RPMI8226 (cell line): ENCODE data around the gene CMIP.

Source experiments
- DNase-seq: peaks from one replicate; pipeline ENCODE4 v3.0.0-alpha.2; 2015

Gene CMIP

GRCh38 chr16:81539759-81540472, 95.3 kb downstream of the CMIP start:
- no peak for DNase-seq

DNA sequence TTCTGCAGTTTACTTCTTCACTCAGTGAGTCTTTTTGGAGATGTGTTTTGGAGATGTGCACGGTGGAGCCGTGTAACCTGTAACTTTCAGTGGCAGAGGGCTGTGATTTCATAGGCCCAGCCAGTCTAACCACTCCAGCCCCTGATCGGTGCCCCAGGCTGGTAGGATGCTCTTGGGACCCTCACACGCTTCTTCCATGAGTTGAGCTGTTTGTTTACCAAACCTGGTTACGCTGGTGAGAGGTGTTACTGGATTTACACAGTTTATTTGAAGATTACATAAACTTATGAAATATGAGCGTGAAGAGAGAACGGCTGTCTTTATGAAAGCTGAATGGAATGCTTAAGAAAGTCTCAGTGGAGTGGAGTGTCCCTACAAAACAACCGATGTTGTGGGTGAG, 96.7 kb downstream of the CMIP start:
- no peak for DNase-seq

DNA sequence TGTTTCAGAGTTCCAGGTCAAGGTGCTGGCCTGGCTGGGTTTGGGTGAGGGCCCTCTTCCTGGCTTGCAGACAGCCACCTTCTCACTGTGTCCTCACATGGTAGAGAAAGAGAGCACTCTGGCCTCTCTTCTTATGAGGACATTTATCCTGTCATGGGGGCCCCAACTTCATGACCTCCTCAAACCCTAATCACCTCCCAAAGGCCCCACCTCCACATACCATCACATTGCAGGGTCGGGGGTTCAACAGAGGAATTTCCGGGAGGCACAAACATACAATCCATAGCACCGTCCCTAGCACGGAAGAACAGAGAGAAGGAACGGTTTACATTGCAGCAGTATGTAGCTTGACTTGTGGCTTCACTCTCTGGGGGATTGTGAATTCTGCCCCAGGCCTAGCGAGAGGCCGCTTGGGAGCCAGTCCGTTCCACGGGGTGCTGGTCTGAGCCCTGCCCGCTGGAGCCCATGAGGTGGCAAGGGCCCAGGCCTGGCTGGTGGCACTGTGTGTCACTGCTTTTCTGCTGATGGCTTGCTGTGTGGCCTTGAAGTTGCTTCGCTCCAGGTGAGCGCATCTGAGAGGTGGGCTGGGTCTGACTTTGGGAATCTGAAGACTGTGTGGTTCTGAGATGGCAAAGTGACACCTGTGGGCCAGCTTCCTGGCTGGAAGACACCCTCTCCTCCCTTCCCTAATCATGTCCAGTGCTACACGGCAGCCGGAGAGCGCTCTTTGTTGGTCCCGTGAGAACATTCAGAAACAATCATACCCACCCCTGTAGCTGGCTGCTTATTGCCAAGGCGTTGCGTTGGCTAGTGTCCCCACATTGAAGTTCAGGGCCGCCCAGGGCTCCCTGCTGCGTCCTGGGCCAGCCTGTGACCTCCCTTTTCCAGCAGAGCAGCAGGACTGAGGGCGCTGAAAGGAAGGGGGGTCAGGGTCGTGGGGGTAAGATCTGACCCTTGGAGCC, 98.3 kb downstream of the CMIP start:
- no peak for DNase-seq

GRCh38 chr16:81543571-81543970, 99.0 kb downstream of the CMIP start:
- no peak for DNase-seq

DNA sequence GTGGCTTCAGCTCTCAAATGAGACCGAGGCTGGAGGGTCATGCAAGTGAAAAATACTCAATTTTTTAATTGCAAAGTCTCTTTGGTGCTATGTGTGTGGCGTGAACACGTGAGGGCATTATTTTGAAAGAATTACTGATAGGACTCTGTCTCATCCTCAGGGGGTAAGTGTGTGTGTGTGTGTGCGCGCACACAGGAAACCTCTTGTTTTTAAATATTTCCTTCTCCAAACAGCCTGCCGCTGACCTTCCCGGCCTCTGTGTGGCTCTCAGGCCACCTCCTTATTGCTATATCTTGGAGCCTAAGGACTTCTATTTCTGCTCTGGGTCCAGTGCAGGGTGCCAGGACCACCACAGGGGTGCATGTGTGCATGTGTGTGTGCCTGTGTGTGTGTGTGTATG, 99.7 kb downstream of the CMIP start:
- DNase-seq = no peak

DNA sequence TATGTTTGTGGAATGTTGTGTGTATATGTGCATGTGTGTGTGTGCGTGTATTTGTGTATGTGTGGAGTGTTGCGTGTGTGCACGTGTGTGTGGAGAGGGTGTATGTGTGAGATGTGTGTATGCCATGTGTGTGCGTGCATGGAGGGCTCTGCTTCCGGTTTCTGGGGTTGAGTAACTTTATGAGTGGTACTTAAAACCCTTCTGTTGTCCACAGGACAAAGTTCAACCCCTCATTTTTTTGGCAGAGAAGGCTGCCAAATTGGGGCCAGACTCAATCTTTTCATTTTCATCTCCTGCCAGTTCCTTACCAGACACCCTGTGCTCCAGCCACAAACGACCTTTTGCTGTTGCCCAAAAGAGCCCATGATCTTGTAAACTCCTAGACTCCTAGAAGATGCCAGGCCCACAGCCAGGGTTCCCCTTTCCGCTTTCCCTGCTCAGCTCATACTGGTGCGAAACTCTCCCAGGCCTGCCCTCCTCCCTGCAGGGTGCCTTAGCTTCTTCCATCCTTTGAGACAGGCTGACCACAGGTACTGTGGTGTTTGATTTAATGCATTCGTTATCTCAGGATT, 100.2 kb downstream of the CMIP start:
- no peak for DNase-seq

GRCh38 chr16:81545470-81546250, 101.1 kb downstream of the CMIP start:
- no peak for DNase-seq

- no peak for DNase-seq
These were observed 102.2 kb downstream of the CMIP start for GRCh38 chr16:81546781-81547180.

DNA sequence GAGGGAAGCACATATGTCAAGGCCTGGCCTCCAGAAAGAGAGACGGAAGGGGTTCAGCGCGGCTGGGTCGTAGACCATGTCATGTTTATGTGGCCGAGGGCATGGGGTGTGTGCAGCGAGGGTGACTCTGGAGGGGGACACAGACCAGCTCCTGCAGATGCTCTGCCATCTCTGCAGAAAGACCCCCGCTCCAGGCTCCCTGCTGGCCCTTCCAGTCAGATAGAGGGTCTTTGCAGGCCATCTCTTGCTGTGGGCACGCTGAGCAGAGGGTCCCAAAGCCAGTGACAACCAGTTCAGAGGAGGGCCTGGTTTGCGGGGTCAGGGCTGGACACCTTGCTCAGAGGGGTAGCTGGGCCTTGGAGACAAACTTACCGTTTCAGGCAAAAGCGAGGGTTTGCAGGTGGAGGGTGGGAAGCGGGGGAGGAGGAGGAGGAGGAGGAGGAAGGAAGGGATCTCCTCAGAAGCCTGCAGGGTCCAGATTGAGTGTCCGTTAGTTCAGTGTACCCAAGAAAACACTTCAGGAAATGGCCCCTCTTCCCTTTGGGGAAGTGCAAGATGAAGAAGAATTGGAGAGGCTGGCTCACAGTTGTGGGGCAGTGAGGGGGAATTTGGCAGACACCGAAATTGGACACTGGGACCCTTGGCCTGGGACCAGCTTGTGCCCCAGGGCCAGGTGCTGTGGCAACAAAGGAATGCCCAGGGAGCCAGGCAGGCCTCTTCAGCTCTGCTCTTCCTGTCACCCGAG, 102.8 kb downstream of the CMIP start:
- DNase-seq = no peak

GRCh38 chr16:81547939-81548216, 103.3 kb downstream of the CMIP start:
- DNase-seq = no peak

- DNase-seq = no peak
These were observed 103.9 kb downstream of the CMIP start for GRCh38 chr16:81548551-81548875.

DNA sequence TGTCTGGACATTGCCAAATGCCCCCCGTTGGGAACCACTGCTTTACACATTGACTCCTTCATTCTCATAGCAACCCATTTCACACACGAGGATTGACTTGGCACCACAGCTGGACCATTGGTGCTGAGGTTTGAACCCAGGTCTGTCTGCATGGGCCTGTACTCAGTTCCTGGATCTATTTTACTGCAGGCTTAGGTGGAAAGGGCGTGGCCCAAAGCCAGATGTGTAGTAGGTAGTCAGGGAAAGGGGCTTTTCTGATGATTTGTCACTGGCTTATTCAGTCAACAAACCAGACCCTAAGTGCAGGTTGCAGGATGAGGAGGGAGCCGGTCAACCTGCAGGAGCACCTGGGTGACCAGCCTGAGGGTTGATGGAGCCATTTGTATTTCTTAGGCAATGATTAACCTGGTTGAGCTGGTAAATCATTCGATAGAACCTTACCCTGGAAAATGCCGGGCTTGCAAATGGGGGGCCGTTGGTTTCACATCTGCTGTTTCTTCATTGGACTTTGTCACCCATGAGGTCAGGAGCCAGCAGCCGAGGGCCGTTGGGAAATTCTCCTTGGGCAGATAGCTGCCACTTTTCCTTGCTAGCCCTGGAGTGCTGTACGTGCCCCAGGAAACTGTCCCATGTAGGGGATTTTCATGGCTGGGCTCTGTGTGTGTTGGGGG, 104.4 kb downstream of the CMIP start:
- DNase-seq = no peak

GRCh38 chr16:81549547-81550431, 105.2 kb downstream of the CMIP start:
- no peak for DNase-seq

- no peak for DNase-seq
These were observed 105.8 kb downstream of the CMIP start for GRCh38 chr16:81550432-81550808.

- no peak for DNase-seq
These were observed 106.7 kb downstream of the CMIP start for GRCh38 chr16:81551151-81551808.

- no peak for DNase-seq
These were observed 107.3 kb downstream of the CMIP start for GRCh38 chr16:81551821-81552304.

GRCh38 chr16:81552743-81553079, 108.1 kb downstream of the CMIP start:
- no peak for DNase-seq

DNA sequence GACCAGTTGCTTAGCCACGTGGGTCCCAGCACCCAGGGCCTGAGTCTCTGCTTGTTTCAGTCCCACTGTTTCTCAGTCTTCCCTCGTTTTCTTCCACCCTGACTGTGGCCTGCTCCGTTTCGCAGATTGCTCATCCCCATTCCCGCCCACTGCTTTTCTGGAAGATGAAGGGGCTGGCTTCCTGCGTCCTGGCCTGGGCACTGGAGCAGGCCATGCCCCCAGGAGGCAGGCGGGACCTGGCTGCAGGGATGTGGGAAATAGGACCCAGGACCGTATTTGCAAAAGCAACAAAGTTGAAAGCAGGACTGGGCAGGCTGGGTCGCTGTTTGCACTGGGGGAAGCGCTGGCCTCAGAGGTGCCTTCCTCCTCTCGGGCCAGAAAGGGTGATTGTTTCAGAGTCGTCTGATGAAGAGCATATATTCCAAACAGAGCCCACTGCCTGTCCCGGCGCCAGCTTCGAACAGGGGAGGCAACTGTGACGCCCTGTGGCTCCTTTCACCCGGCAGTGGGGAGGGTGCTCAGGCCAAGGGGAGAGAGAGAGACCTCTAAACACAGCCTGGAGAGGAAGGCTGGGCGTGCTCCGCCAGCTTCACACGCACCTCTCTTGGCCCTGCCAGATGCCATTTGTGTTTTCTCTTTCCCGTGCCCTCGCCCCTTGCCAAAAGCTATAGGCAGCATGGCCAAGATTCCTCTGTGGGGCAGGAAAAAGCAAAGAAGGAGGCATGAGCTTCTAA, 108.6 kb downstream of the CMIP start:
- DNase-seq = no peak

GRCh38 chr16:81553814-81554675, 109.4 kb downstream of the CMIP start:
- no peak for DNase-seq
